ENCODE measurements around the gene SNCB.

- TF ChIP-seq, protein P1, sequence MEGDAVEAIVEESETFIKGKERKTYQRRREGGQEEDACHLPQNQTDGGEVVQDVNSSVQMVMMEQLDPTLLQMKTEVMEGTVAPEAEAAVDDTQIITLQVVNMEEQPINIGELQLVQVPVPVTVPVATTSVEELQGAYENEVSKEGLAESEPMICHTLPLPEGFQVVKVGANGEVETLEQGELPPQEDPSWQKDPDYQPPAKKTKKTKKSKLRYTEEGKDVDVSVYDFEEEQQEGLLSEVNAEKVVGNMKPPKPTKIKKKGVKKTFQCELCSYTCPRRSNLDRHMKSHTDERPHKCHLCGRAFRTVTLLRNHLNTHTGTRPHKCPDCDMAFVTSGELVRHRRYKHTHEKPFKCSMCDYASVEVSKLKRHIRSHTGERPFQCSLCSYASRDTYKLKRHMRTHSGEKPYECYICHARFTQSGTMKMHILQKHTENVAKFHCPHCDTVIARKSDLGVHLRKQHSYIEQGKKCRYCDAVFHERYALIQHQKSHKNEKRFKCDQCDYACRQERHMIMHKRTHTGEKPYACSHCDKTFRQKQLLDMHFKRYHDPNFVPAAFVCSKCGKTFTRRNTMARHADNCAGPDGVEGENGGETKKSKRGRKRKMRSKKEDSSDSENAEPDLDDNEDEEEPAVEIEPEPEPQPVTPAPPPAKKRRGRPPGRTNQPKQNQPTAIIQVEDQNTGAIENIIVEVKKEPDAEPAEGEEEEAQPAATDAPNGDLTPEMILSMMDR (IDR thresholded peaks at IDR 0.05): no peak
- no peak for TF ChIP-seq POLR2A (IDR thresholded peaks at IDR 0.05)
Observed at GRCh38 chr5:176603091-176603490, 27.2 kb downstream of the SNCB start.
